Activated CD4-positive, alpha-beta T cell treated with anti-CD3 and anti-CD28 coated beads, Interleukin-2, amount 10 ng/mL, durations not matched to agents 7 days and 5 days (primary cell): ENCODE data around the gene BCL7C. TPM values are rescaled to one million over a fixed set of nuclear protein-coding genes. Genes with fewer than 3 reads are reported as not detected.

Experiments
- CTCF ChIA-PET: fragments of 350-600 bp; sonication (Branson Sonifier 250); formaldehyde crosslinking; loops from one replicate; lab custom pipeline; 2021; ENCODE audit warnings: antibody characterized with exemption; lab: Charles Lee
- POLR2A ChIA-PET: fragments of 350-600 bp; sonication (Branson Sonifier 250); formaldehyde crosslinking; loops from one replicate; lab custom pipeline; 2021; ENCODE audit warnings: antibody characterized with exemption; lab: Charles Lee
- DNase-seq: peaks from one replicate; pipeline ENCODE4 v3.0.0-alpha.2; 2020
- H3K27ac Mint-ChIP-seq: one replicate; pipeline ENCODE4 v1.8.0; 2021; ENCODE audit warnings: mild to moderate bottlenecking, moderate library complexity, mixed read lengths
- H3K27me3 Mint-ChIP-seq: one replicate; pipeline ENCODE4 v1.8.0; 2021; ENCODE audit warnings: mixed read lengths
- H3K36me3 Mint-ChIP-seq: one replicate; pipeline ENCODE4 v1.8.0; 2021; ENCODE audit warnings: low read depth, mixed read lengths
- H3K4me1 Mint-ChIP-seq: one replicate; pipeline ENCODE4 v1.8.0; 2021; ENCODE audit warnings: mixed read lengths
- H3K4me3 Mint-ChIP-seq: one replicate; pipeline ENCODE4 v1.8.0; 2021; ENCODE audit warnings: mild to moderate bottlenecking, moderate library complexity, mixed read lengths
- H3K9me3 Mint-ChIP-seq: one replicate; pipeline ENCODE4 v1.8.0; 2021; ENCODE audit warnings: mixed read lengths
- total RNA-seq, 2 experiments: library from RNA; stranded (reverse); gene quantifications; one replicate each; pipeline ENCODE4 v1.2.3, GENCODE V29; 2021

Gene BCL7C
- total RNA-seq, 2 experiments from 2014 or later: 21.8 to 22.1 TPM

- Mint-ChIP-seq H3K4me1 (peaks cover 20% of the 10 kb centered on the region), H3K4me3 (peak overlapping the region; percentile 88), H3K27ac (no peak overlapping the region), H3K9me3 (no peaks in the 10 kb centered on the region), H3K36me3 (no peaks in the 10 kb centered on the region), H3K27me3 (no peaks in the 10 kb centered on the region)
- DNase-seq: no peak
- ChIA-PET POLR2A (no interaction called here), CTCF (interaction anchor here (0.6 to 4.4 kb wide), 3 partner anchors 74 to 123 kb away, joined by 3 to 30 read pairs (median 4); no protein-coding TSS in a partner anchor)
Measured at GRCh38 chr16:30920891-30921290, 27.0 kb upstream of the BCL7C start.

GRCh38 chr16:30918614-30919013 is 24.7 kb upstream of the BCL7C start:
- POLR2A ChIA-PET: no interaction called here
- Mint-ChIP-seq H3K36me3 (no peaks in the 10 kb centered on the region), H3K27ac (no peak overlapping the region)

GRCh38 chr16:30914830-30915229 is 21.0 kb upstream of the BCL7C start:
- H3K4me3 Mint-ChIP-seq: no peak overlapping the region
- CTCF ChIA-PET: interaction anchor here (1.4 to 2.9 kb wide), 2 partner anchors 13 to 70 kb away, joined by 5 to 13 read pairs; no protein-coding TSS in a partner anchor
- no peaks in the 10 kb centered on the region for H3K4me1 Mint-ChIP-seq
- no peaks in the 10 kb centered on the region for H3K27me3 Mint-ChIP-seq
- POLR2A ChIA-PET: no interaction called here
- no peaks in the 10 kb centered on the region for H3K36me3 Mint-ChIP-seq
- no peak overlapping the region for H3K27ac Mint-ChIP-seq
- H3K9me3 Mint-ChIP-seq: no peaks in the 10 kb centered on the region
- no peak for DNase-seq

More at GRCh38 chr16:30918614-30919013, 24.7 kb upstream of the BCL7C start:
- no peak for DNase-seq
- peaks cover 12% of the 10 kb centered on the region for H3K4me1 Mint-ChIP-seq
- CTCF ChIA-PET: interaction anchor here (0.7 to 4.4 kb wide), 4 partner anchors 17 to 104 kb away, joined by 3 to 30 read pairs (median 4); no protein-coding TSS in a partner anchor
- no peaks in the 10 kb centered on the region for H3K27me3 Mint-ChIP-seq
- no peaks in the 10 kb centered on the region for H3K9me3 Mint-ChIP-seq
- H3K4me3 Mint-ChIP-seq: no peak overlapping the region

GRCh38 chr16:30912794-30913412 is 19.0 kb upstream of the BCL7C start:
- DNase-seq: no peak
- H3K4me3 Mint-ChIP-seq: no peak overlapping the region
- H3K27ac Mint-ChIP-seq: no peak overlapping the region
- H3K4me1 Mint-ChIP-seq: peaks cover 6% of the 10 kb centered on the region
- CTCF ChIA-PET: interaction anchor here (1.0 to 2.9 kb wide), 4 partner anchors 11 to 98 kb away, joined by 4 to 14 read pairs (median 9); no protein-coding TSS in a partner anchor
- H3K27me3 Mint-ChIP-seq: no peaks in the 10 kb centered on the region
- no peaks in the 10 kb centered on the region for H3K9me3 Mint-ChIP-seq
- no peaks in the 10 kb centered on the region for H3K36me3 Mint-ChIP-seq
- POLR2A ChIA-PET: interaction anchor here (0.7 kb wide), 1 partner anchor 136 kb away, joined by 3 read pairs; no protein-coding TSS in a partner anchor

- Mint-ChIP-seq H3K36me3 (no peaks in the 10 kb centered on the region), H3K4me3 (no peak overlapping the region), H3K9me3 (no peaks in the 10 kb centered on the region), H3K27me3 (no peaks in the 10 kb centered on the region), H3K27ac (no peak overlapping the region), H3K4me1 (peaks cover 17% of the 10 kb centered on the region)
- CTCF ChIA-PET: no interaction called here
- no peak for DNase-seq
- POLR2A ChIA-PET: no interaction called here
Measured at GRCh38 chr16:30910427-30911029, 16.7 kb upstream of the BCL7C start.

GRCh38 chr16:30907064-30907463 is 13.2 kb upstream of the BCL7C start:
- peaks cover 37% of the 10 kb centered on the region for H3K4me1 Mint-ChIP-seq
- H3K9me3 Mint-ChIP-seq: peaks cover 3% of the 10 kb centered on the region
- POLR2A ChIA-PET: no interaction called here
- H3K36me3 Mint-ChIP-seq: peaks cover 6% of the 10 kb centered on the region
- CTCF ChIA-PET: interaction anchor here (0.7 to 1.7 kb wide), 3 partner anchors 36 to 113 kb away, joined by 3 to 6 read pairs (median 3); no protein-coding TSS in a partner anchor
- no peak for DNase-seq
- H3K27me3 Mint-ChIP-seq: no peaks in the 10 kb centered on the region
- no peak overlapping the region for H3K4me3 Mint-ChIP-seq
- no peak overlapping the region for H3K27ac Mint-ChIP-seq

GRCh38 chr16:30904114-30904780 is 10.4 kb upstream of the BCL7C start:
- ChIA-PET POLR2A (no interaction called here), CTCF (interaction anchor here (0.7 to 1.5 kb wide), 2 partner anchors 38 to 91 kb away, joined by 3 read pairs; no protein-coding TSS in a partner anchor)
- DNase-seq: no peak
- H3K9me3 Mint-ChIP-seq: peaks cover 3% of the 10 kb centered on the region
- peaks cover 53% of the 10 kb centered on the region for H3K4me1 Mint-ChIP-seq
- H3K4me3 Mint-ChIP-seq: no peak overlapping the region
- H3K27me3 Mint-ChIP-seq: no peaks in the 10 kb centered on the region
- H3K27ac Mint-ChIP-seq: peak overlapping the region; percentile 100
- peaks cover 6% of the 10 kb centered on the region for H3K36me3 Mint-ChIP-seq

GRCh38 chr16:30903596-30903995 is 9.7 kb upstream of the BCL7C start:
- ChIA-PET POLR2A (interaction anchor here (2.6 kb wide), 1 partner anchor 29 kb away, joined by 11 read pairs; no protein-coding TSS in a partner anchor), CTCF (interaction anchor here (1.5 to 4.0 kb wide), 4 partner anchors 15 to 64 kb away, joined by 3 to 46 read pairs (median 14); no protein-coding TSS in a partner anchor)
- Mint-ChIP-seq H3K27me3 (no peaks in the 10 kb centered on the region), H3K9me3 (peaks cover 3% of the 10 kb centered on the region), H3K4me3 (peak overlapping the region; percentile 5), H3K36me3 (peaks cover 6% of the 10 kb centered on the region), H3K4me1 (peaks cover 58% of the 10 kb centered on the region), H3K27ac (peak overlapping the region; percentile 100)
- DNase-seq: peak; percentile 16

GRCh38 chr16:30903002-30903401 is 9.1 kb upstream of the BCL7C start:
- peaks cover 6% of the 10 kb centered on the region for H3K36me3 Mint-ChIP-seq
- no peaks in the 10 kb centered on the region for H3K27me3 Mint-ChIP-seq
- H3K4me1 Mint-ChIP-seq: peaks cover 55% of the 10 kb centered on the region
- H3K4me3 Mint-ChIP-seq: peak overlapping the region; percentile 93
- peak overlapping the region; percentile 100 for H3K27ac Mint-ChIP-seq
- peaks cover 3% of the 10 kb centered on the region for H3K9me3 Mint-ChIP-seq
- ChIA-PET CTCF (interaction anchor here (0.7 to 4.0 kb wide), 20 partner anchors 9 to 119 kb away, joined by 3 to 46 read pairs (median 6); no protein-coding TSS in a partner anchor), POLR2A (interaction anchor here (0.9 to 2.6 kb wide), 3 partner anchors 23 to 58 kb away, joined by 4 to 12 read pairs (median 11); no protein-coding TSS in a partner anchor)
- DNase-seq: peak; percentile 23

GRCh38 chr16:30902029-30902972 is 8.4 kb upstream of the BCL7C start:
- H3K9me3 Mint-ChIP-seq: peaks cover 3% of the 10 kb centered on the region
- H3K36me3 Mint-ChIP-seq: peaks cover 6% of the 10 kb centered on the region
- DNase-seq: peak; percentile 60
- peak overlapping the region; percentile 100 for H3K27ac Mint-ChIP-seq
- H3K27me3 Mint-ChIP-seq: no peaks in the 10 kb centered on the region
- POLR2A ChIA-PET: interaction anchor here (0.9 to 2.6 kb wide), 3 partner anchors 22 to 57 kb away, joined by 4 to 12 read pairs (median 11); no protein-coding TSS in a partner anchor
- CTCF ChIA-PET: interaction anchor here (0.5 to 4.0 kb wide), 39 partner anchors 10 to 239 kb away, joined by 3 to 46 read pairs (median 4); no protein-coding TSS in a partner anchor
- peak overlapping the region; percentile 93 for H3K4me3 Mint-ChIP-seq
- peaks cover 53% of the 10 kb centered on the region for H3K4me1 Mint-ChIP-seq
